ENCODE results near the gene ZNF740. TPM values are rescaled to one million over a fixed set of nuclear protein-coding genes. Genes with fewer than 3 reads are reported as not detected.
A peak's percentile ranks its signal among the peaks of the same experiment; 100 is the strongest.

The ZNF740 gene
- total RNA-seq, 2 experiments from 2014 or later = 24.4 to 24.7 TPM

DNA sequence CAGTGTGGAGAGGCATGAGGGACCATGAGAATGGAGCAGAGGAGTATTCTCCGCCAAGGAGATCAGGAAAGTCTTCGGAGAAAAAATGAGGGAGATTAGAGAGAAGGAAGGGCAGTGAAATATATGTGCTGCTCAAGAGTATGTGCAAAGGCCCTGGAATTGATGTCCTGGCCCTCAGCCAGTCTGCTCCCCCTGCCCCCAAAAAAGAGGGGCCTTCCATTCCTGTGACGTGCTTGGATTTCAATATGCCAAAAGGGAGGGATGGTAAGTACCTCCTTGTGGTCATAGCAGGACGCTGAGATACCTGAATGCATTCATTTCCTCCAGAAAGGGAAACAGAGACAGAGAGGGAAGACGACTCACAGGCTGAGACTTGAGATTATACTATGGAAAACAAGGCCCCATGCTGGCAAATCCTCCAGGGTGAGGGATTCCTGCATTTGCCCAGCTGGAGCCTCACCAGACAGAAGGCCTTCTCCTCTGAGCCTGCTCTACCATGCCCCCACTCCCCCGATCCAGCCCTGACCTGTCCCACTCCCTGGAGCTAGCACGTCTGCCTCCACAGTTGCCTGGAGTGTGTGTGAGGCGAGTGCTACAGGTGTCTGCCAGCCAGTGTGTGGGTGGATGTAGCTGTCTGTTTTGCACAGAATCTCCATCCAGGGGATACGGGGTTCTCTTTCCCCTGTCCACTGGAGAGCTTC lies 55.4 kb downstream of the ZNF740 start:
- CTCF ChIA-PET = interaction anchor here (1.2 to 3.0 kb wide), 4 partner anchors 16 to 109 kb away, joined by 3 to 14 read pairs (median 8); a partner anchor contains a TSS
- H3K36me3 Mint-ChIP-seq (ENCODE audit: low read depth) = no peaks in the 10 kb centered on the region
- ATAC-seq (ENCODE audit: poor library complexity) = peak; percentile 12
- TF ChIP-seq, protein P1, sequence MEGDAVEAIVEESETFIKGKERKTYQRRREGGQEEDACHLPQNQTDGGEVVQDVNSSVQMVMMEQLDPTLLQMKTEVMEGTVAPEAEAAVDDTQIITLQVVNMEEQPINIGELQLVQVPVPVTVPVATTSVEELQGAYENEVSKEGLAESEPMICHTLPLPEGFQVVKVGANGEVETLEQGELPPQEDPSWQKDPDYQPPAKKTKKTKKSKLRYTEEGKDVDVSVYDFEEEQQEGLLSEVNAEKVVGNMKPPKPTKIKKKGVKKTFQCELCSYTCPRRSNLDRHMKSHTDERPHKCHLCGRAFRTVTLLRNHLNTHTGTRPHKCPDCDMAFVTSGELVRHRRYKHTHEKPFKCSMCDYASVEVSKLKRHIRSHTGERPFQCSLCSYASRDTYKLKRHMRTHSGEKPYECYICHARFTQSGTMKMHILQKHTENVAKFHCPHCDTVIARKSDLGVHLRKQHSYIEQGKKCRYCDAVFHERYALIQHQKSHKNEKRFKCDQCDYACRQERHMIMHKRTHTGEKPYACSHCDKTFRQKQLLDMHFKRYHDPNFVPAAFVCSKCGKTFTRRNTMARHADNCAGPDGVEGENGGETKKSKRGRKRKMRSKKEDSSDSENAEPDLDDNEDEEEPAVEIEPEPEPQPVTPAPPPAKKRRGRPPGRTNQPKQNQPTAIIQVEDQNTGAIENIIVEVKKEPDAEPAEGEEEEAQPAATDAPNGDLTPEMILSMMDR (IDR thresholded peaks at IDR 0.05) = no peak
- H3K27me3 Mint-ChIP-seq = no peaks in the 10 kb centered on the region
- H3K9me3 Mint-ChIP-seq = no peaks in the 10 kb centered on the region
- POLR2A ChIA-PET = interaction anchor here (0.6 to 3.5 kb wide), 4 partner anchors 16 to 59 kb away, joined by 3 to 43 read pairs (median 4); partner anchors contain the start of genes CSAD, ESPL1, PFDN5 and ZNF740
- H3K36me3 ChIP-seq (ENCODE audit: insufficient read depth, low read length) = no peaks in the 10 kb centered on the region
- peak overlapping the region; percentile 25 for H3K4me3 Mint-ChIP-seq
- peaks cover 48% of the 10 kb centered on the region for H3K4me1 Mint-ChIP-seq (ENCODE audit: low read depth)
- no peaks in the 10 kb centered on the region for H3K27me3 ChIP-seq (ENCODE audit: control insufficient read depth in 1 of 2, insufficient read depth in 2 of 2, low read length in 2 of 2)
- peak in 2 of 14 experiments; percentile 29 to 44 for DNase-seq
- H3K4me1 ChIP-seq (ENCODE audit: insufficient read depth, low read length) = peaks cover 66% of the 10 kb centered on the region
- H3K9me3 ChIP-seq (ENCODE audit: control insufficient read depth in 1 of 2, insufficient read depth in 1 of 2, low read length in 2 of 2) = no peaks in the 10 kb centered on the region
- H3K27ac Mint-ChIP-seq = peak overlapping the region; percentile 87
- intact Hi-C loops (cut with DNase I, micrococcal nuclease) = no loop called here
- peak overlapping the region in 1 of 2 donors; percentile 86 for H3K27ac ChIP-seq (ENCODE audit: low read depth in 1 of 2, low read length in 2 of 2)
- no peak overlapping the region for H3K4me3 ChIP-seq (ENCODE audit: low read length)

DNA sequence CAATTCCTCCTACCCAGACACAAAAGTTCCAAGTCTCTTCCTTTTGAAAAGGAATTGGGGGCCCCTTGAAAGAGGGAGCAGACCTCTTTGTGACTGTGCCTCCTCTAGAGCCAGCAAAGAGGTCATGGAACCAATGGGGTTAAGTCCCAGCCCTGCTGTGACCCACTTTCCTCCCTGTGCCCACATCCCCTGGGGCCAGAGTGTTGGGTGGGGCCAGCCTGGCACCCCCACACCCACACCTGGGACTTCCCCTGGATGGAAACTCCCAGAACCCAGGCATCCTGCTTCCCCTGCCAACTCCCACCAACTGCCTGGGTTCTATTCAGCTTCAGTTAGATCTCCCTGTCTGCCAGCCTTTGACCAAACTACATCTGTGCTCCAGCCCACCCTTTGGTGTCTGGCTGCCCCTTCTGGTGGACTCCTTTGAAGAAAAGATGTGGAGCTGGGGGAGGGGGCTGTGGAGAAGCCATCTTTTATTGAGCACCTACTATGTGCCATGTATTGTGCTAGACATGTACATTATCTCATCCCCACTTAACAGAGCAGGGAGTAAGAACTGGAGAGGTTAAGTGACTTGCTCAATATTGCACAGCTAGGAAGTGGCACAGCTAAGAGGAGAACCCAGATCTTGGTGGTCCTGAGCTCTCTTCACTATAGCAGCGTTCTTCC lies 56.1 kb downstream of the ZNF740 start:
- H3K4me3 Mint-ChIP-seq = peak overlapping the region; percentile 25
- TF ChIP-seq, protein P1 (IDR thresholded peaks at IDR 0.05) = no peak
- DNase-seq (peak in 8 of 14 experiments; percentile 32 to 92 (median 55)), ATAC-seq (ENCODE audit: poor library complexity) (peak; percentile 57)
- H3K27me3 Mint-ChIP-seq = no peaks in the 10 kb centered on the region
- peaks cover 61% of the 10 kb centered on the region for H3K4me1 ChIP-seq (ENCODE audit: insufficient read depth, low read length)
- H3K27ac Mint-ChIP-seq = peak overlapping the region; percentile 87
- H3K9me3 ChIP-seq (ENCODE audit: control insufficient read depth in 1 of 2, insufficient read depth in 1 of 2, low read length in 2 of 2) = no peaks in the 10 kb centered on the region
- no peak overlapping the region for H3K4me3 ChIP-seq (ENCODE audit: low read length)
- no peaks in the 10 kb centered on the region for H3K36me3 Mint-ChIP-seq (ENCODE audit: low read depth)
- intact Hi-C loops (cut with DNase I, micrococcal nuclease) = no loop called here
- no peaks in the 10 kb centered on the region for H3K27me3 ChIP-seq (ENCODE audit: control insufficient read depth in 1 of 2, insufficient read depth in 2 of 2, low read length in 2 of 2)
- peaks cover 48% of the 10 kb centered on the region for H3K4me1 Mint-ChIP-seq (ENCODE audit: low read depth)
- peak overlapping the region; percentile 19 to 86 for H3K27ac ChIP-seq (ENCODE audit: low read depth in 1 of 2, low read length in 2 of 2)
- CTCF ChIA-PET = interaction anchor here (1.2 to 3.0 kb wide), 4 partner anchors 15 to 109 kb away, joined by 3 to 14 read pairs (median 8); a partner anchor contains a TSS
- no peaks in the 10 kb centered on the region for H3K36me3 ChIP-seq (ENCODE audit: insufficient read depth, low read length)
- POLR2A ChIA-PET = interaction anchor here (0.6 to 3.5 kb wide), 4 partner anchors 17 to 59 kb away, joined by 3 to 43 read pairs (median 4); partner anchors contain the start of genes CSAD, ESPL1, PFDN5 and ZNF740
- H3K9me3 Mint-ChIP-seq = no peaks in the 10 kb centered on the region

DNA sequence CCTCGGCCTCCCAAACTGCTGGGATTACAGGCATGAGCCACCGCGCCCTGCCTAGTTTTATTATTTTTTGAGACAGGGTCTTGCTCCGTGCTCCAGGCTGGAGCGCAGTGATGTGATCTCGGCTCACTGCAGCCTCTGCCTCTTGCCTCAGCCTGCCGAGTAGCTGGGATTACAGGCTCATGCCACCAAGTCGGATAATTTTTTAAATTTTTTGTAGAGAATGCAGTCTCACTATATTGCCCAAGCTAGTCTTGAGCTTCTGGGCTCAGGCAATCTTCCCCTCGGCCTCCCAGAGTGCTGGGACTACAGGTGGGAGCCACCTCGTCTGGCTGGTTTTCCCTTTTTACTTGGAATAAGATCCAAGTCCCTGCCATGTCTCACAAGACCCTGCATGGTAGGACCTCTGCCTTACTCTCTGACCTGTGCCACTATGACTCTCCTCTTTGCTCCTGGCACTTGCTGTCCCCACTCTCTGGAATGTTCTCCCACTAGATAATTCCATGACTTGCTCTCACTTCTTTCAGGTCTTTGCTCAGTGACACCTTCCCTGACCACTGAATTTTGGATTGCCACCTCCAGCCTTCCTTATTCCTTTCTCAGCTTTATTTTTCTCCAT lies 59.2 kb downstream of the ZNF740 start:
- Mint-ChIP-seq H3K27ac (no peak overlapping the region), H3K4me1 (ENCODE audit: low read depth) (peaks cover 33% of the 10 kb centered on the region), H3K9me3 (no peaks in the 10 kb centered on the region), H3K36me3 (ENCODE audit: low read depth) (no peaks in the 10 kb centered on the region), H3K27me3 (no peaks in the 10 kb centered on the region), H3K4me3 (no peak overlapping the region)
- Histone ChIP-seq H3K27me3 (ENCODE audit: control insufficient read depth in 1 of 2, insufficient read depth in 2 of 2, low read length in 2 of 2) (no peaks in the 10 kb centered on the region), H3K27ac (ENCODE audit: low read depth in 1 of 2, low read length in 2 of 2) (no peak overlapping the region), H3K4me3 (ENCODE audit: low read length) (no peak overlapping the region), H3K36me3 (ENCODE audit: insufficient read depth, low read length) (no peaks in the 10 kb centered on the region), H3K4me1 (ENCODE audit: insufficient read depth, low read length) (peaks cover 33% of the 10 kb centered on the region), H3K9me3 (ENCODE audit: control insufficient read depth in 1 of 2, insufficient read depth in 1 of 2, low read length in 2 of 2) (no peaks in the 10 kb centered on the region)
- TF ChIP-seq, protein P1 (IDR thresholded peaks at IDR 0.05) = no peak
- ATAC-seq (ENCODE audit: poor library complexity) (no peak), DNase-seq (no peak)
- ChIA-PET CTCF (interaction anchor here (0.7 to 2.2 kb wide), 3 partner anchors 12 to 1688 kb away, joined by 4 to 8 read pairs (median 4); a partner anchor contains a TSS), POLR2A (no interaction called here)
- intact Hi-C loops (cut with DNase I, micrococcal nuclease) = no loop called here
